ENCODE measurements around the gene ZDHHC1. TPM values are rescaled to one million over a fixed set of nuclear protein-coding genes. Genes with fewer than 3 reads are reported as not detected.
A peak's percentile ranks its signal among the peaks of the same experiment; 100 is the strongest.

ZDHHC1 gene
- total RNA-seq, 1 donor from 2014 or later: 18.9 TPM

DNA sequence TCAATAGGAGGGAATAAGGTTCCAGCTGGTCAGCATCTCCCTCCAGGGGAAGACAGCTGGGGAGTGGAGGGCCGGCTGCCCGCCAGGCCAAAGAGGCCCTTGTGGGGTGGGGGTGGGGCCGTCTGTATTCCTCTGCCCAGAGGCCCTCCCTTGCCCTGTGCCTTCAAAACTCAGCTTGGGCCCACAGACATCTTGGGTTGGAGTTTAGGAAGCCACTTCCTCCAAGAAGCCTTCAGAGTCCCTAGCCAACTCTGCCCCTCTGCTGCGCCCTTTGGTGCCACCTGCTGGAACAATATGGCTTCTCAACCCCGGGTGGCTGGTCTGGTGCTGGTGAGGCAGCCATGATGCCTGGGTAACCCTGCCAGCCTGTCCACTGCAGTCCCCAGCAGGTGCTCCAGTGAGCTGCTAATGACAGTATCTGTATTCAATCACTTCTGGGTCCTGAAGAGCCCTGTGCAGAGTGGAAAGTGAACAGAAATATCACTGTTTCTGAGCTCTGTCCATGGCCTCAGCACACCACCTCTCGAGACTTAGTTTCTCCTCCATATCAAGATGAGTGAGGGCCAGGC is 31.3 kb upstream of the ZDHHC1 start:
- Histone ChIP-seq H3K4me3 (no peak overlapping the region), H3K27me3 (ENCODE audit: low read depth) (no peaks in the 10 kb centered on the region), H3K27ac (peak overlapping the region; percentile 67), H3K9me3 (no peaks in the 10 kb centered on the region), H3K4me1 (peaks cover 97% of the 10 kb centered on the region), H3K36me3 (peaks cover 93% of the 10 kb centered on the region)
- ATAC-seq (peak; percentile 6 to 22), DNase-seq (no peak)
- TF ChIP-seq, protein P1, sequence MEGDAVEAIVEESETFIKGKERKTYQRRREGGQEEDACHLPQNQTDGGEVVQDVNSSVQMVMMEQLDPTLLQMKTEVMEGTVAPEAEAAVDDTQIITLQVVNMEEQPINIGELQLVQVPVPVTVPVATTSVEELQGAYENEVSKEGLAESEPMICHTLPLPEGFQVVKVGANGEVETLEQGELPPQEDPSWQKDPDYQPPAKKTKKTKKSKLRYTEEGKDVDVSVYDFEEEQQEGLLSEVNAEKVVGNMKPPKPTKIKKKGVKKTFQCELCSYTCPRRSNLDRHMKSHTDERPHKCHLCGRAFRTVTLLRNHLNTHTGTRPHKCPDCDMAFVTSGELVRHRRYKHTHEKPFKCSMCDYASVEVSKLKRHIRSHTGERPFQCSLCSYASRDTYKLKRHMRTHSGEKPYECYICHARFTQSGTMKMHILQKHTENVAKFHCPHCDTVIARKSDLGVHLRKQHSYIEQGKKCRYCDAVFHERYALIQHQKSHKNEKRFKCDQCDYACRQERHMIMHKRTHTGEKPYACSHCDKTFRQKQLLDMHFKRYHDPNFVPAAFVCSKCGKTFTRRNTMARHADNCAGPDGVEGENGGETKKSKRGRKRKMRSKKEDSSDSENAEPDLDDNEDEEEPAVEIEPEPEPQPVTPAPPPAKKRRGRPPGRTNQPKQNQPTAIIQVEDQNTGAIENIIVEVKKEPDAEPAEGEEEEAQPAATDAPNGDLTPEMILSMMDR (IDR thresholded peaks at IDR 0.05): peak; percentile 48
- intact Hi-C loops (cut with DNase I): no loop called here

DNA sequence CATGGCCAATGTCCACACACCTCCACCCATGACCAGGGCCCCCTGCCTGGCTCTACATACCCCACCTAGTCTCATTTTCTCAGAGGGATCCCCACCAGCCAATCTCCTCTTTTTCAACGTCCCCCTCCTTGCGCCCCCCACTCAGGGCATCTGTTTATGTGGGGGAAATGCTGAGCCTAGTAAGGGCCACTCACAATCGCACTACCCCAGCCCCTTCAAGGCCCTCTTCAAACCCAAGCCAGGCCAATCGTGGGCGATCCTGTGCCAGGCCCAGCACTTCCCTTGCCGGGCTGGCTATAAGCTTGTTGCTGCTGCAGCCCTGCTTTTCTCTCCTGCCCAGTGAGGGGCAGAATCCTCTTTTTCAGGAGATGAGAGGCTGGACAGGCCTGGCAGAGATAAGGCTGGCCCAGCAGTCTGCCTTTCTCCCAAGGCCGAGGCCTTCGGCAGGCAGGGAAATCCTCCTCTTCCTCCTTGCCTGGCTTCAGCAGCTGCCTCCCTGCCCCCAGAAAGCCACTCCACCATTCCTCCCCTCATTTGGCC is 30.8 kb upstream of the ZDHHC1 start:
- no peak for DNase-seq
- intact Hi-C loops (cut with DNase I): no loop called here
- Histone ChIP-seq H3K36me3 (peaks cover 93% of the 10 kb centered on the region), H3K9me3 (no peaks in the 10 kb centered on the region), H3K27me3 (ENCODE audit: low read depth) (no peaks in the 10 kb centered on the region), H3K4me1 (peaks cover 97% of the 10 kb centered on the region), H3K4me3 (no peak overlapping the region), H3K27ac (peak overlapping the region; percentile 67)
- no peak for ATAC-seq
- TF ChIP-seq, protein P1 (IDR thresholded peaks at IDR 0.05): no peak

DNA sequence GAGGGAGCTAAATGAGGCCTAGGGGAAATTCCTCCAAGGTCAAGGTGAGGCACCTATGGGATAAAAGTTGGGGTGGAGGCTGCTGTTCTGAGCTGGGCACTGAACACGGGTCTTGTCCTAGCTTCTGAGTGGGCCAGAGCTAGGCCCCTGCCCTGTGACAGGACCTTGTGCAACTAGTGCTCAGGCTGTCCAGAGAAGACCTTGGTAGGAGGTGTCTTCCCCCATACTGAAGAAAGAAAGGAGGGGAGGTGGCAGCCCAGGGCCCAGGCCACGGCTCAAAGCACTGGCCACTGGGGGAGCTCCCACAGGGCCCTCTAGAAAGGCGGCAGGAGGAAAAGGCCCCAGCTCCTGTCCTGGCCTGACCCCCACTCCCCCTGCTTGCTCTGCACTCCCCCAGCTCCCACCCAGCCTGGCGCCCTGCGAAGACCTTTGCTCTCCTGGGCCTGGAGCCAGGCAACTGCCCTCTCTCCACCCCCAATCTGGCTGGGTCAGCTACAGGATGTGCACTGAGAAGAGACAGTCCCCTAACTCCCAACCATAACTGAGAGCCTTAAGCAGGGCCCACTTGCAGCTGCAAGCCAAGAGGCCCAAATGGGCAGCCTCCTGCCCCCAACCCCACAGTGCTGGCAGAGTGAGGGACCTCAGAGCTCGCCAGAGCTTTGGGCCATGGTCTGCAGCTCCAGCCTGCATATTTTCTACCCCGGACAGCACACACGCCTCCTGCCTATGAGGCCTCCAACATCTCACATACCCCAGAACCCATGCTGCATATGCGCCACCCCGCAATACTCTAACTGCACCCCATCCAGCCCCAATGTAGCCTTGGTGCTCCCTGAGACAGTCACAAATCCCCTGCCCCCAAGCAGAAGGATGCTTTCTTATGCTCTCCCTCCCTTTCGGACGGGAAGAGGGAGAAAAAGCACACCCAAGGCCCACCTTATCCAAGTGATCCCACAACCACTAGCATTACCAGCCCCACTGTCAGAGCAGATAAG is 29.9 kb upstream of the ZDHHC1 start:
- TF ChIP-seq, protein P1 (IDR thresholded peaks at IDR 0.05): no peak
- Histone ChIP-seq H3K36me3 (peaks cover 93% of the 10 kb centered on the region), H3K27me3 (ENCODE audit: low read depth) (no peaks in the 10 kb centered on the region), H3K4me1 (peaks cover 97% of the 10 kb centered on the region), H3K4me3 (no peak overlapping the region), H3K27ac (peak overlapping the region; percentile 67), H3K9me3 (no peaks in the 10 kb centered on the region)
- no peak for DNase-seq
- ATAC-seq: no peak
- intact Hi-C loops (cut with DNase I): no loop called here

DNA sequence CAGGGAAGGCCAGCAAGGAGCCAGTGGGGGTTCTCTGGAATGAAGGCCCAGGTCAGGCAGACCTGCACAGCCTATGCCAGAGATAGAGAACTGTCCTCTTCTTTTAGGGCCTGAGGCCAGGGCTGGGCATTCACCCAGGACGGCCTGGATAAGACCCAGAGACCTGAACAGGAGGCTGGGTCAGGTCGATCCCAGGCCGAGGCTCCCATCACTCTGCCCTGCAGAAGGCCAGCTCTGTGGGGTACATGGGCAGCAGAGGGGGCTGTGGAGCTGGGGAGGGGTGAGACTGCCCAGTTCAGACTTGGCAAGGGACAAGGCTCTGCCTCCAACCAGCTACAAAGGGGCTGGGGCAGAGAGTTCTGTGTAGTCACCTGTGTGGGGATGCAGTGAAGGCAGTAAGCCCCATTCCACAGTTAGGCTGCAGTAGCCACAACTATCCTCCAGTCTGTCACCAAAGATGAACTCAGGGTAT is 29.2 kb upstream of the ZDHHC1 start:
- Histone ChIP-seq H3K27me3 (ENCODE audit: low read depth) (no peaks in the 10 kb centered on the region), H3K4me1 (peaks cover 90% of the 10 kb centered on the region), H3K4me3 (no peak overlapping the region), H3K27ac (peak overlapping the region; percentile 67), H3K36me3 (peaks cover 93% of the 10 kb centered on the region), H3K9me3 (no peaks in the 10 kb centered on the region)
- no peak for ATAC-seq
- DNase-seq: no peak
- intact Hi-C loops (cut with DNase I): no loop called here
- TF ChIP-seq, protein P1 (IDR thresholded peaks at IDR 0.05): no peak

DNA sequence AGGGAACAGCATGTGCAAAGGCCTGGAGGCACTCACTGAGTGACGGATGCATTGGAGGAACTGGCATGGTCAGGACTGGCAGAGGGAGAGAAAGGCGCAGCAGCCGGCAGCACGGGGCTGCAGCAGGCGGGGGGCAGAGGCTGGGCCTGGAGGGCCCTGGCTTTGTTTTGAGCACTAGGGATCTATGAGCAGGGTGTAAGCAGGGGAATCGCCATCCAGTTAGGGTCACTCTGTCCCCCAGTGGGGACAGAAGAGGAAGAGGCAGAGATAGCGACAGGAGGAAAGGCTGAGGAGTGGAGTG is 28.8 kb upstream of the ZDHHC1 start:
- Histone ChIP-seq H3K36me3 (peaks cover 93% of the 10 kb centered on the region), H3K4me1 (peaks cover 86% of the 10 kb centered on the region)
- intact Hi-C loops (cut with DNase I): no loop called here

More for the DNA sequence above, 28.8 kb upstream of the ZDHHC1 start:
- DNase-seq: no peak
- H3K9me3 ChIP-seq: no peaks in the 10 kb centered on the region
- TF ChIP-seq, protein P1 (IDR thresholded peaks at IDR 0.05): no peak
- no peaks in the 10 kb centered on the region for H3K27me3 ChIP-seq (ENCODE audit: low read depth)
- peak overlapping the region; percentile 67 for H3K27ac ChIP-seq
- no peak for ATAC-seq
- H3K4me3 ChIP-seq: no peak overlapping the region
